ENCODE results near the gene PCNX4.

Gene PCNX4

DNA sequence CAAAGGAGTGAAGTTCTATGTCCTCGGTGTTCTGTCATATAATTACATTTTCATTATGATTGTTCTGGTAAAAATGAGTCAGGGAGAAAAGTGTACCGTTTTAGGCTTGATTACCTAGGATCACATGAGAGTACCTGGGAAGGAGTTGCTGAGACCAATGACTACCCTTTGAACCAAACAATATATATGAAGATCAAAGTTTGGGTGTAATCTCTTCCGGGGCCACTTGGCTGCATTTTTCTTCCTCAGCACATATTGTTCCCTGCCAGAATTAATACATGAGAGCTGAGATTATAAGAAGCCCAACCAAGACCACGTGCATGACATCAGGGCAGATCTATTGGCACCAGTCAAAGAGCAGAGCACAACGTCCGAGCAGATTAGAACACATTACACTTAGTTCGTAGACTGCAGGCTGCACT lies 114.5 kb downstream of the PCNX4 start:
- DNase-seq (ENCODE audit: low read depth, low spot score): no peak

DNA sequence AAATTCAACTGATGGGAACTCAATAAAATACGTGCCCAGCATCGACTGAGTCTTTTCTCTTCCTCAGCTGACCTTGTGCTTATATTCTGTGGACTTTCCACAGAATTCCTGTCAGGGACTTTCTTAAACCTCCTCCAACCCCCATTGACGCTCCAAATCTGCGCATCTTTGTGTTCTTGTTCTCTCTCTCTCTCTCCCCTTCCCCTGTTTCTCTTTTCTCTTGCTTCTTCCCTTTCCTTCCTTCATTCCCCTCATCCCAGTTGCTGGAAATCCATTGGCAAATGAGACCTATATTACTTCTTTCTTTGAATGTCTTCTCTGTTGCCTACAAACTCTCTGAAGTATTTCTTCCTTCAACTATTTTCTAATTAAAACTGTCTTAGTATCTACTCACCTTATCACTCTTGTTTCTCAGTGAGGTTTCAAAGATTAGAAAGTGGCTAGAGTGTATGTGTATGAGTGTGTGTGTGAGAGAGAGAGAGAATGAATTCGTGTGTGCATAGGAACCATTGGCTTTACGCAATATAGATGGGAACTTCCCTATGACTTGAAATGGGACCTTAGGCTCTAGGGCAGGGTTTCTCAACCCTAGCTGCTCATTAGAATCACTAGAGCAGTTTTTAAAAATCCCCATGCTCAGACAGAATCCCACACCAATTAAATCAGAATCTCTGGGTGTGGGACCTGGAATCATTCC lies 115.3 kb downstream of the PCNX4 start:
- no peak for DNase-seq (ENCODE audit: low read depth, low spot score)

DNA sequence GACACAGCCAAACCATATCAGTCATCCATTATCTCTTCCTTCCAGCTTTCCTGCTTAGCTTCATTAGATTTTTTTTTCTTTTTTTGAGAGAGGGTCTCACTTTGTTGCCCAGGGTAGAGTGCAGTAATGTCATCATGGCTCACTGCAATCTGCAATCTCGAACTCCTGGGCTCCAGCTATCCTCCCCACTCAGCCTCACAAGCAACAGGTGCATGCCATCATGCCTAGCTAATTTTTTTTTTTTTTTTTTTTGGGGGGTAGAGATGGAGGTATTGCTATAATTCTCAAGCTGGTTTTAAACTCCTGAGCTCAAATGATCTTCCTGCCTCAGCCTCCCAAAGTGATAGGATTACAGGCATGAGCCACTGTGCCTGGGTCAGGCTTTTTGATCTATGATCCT lies 119.0 kb downstream of the PCNX4 start:
- DNase-seq (ENCODE audit: low read depth, low spot score): no peak

DNA sequence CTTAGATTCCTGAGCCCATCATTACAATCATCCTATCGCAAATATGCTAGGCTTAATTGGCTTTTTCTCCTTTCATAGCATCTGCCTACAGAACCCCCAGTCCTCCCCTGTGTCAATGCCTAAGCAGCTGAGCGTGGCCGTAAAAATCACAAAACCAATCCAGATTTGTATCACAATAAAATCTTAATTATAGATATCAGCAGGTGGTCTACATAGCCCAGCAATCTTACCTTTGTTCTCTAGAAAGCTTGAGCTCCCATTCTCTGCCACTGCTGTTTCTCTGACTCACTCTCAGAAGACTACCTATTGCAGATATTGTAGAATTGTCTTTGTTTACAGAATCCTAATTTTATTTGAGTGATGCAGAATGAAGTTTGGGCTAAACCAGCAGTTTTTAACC lies 119.4 kb downstream of the PCNX4 start:
- no peak for DNase-seq (ENCODE audit: low read depth, low spot score)

DNA sequence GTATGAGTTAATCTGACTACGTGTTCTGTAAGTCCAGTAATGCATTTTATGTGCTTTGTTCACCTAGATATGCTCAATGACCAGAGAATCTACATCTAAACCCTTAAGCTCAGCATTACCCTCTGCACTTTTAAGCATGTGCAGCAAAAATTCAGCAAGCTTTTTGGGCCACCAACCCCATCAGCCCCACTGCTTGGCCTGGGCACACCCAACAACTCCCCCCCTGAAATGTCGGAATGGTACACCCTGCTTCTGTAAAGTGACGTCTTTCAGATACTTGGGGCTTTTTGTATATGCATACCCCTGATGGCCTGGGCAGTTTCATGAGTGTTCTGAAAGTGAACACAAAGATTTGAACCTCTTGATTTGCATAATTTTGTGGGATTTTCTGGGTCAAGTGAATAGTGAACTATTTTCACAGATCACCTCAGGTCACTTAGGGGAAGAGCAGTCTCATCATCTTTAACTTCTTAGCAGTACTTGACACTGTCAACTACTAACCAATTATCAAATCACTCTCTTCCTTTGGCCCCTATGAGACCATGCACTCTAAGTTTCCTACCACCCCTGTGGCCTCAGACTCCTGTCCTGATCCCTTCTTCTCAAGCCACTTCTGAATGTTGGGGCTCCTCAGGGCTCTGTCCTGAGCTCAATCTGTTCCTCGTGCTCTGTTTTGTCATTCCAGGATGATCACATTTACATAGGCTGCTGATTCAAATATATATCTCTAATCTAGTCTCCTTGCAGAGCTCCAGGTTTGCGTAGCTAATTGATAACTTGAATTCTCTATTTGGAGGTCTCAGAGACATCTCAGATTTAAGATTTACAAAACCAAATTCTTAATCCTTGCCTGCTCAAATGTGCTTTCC lies 121.0 kb downstream of the PCNX4 start:
- DNase-seq (ENCODE audit: low read depth, low spot score): no peak

DNA sequence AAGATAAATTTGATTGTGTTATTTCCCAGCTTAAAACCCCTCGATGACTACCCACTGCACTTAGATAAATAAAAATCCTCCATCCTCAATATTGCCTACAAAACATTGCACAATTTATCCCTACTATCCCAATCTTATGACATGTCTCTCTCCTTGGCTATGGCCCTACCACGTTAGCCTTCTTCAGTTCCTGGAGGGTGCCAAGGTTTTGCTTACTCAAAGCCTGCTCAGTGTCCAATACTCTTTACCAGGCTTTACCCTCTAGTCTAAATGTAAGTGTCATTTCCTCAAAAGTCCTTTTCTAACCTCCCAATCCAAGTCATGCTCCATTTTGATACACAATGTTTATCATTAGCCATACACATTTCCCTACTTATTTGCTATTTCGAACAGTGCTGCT lies 122.3 kb downstream of the PCNX4 start:
- DNase-seq (ENCODE audit: low read depth, low spot score): no peak

DNA sequence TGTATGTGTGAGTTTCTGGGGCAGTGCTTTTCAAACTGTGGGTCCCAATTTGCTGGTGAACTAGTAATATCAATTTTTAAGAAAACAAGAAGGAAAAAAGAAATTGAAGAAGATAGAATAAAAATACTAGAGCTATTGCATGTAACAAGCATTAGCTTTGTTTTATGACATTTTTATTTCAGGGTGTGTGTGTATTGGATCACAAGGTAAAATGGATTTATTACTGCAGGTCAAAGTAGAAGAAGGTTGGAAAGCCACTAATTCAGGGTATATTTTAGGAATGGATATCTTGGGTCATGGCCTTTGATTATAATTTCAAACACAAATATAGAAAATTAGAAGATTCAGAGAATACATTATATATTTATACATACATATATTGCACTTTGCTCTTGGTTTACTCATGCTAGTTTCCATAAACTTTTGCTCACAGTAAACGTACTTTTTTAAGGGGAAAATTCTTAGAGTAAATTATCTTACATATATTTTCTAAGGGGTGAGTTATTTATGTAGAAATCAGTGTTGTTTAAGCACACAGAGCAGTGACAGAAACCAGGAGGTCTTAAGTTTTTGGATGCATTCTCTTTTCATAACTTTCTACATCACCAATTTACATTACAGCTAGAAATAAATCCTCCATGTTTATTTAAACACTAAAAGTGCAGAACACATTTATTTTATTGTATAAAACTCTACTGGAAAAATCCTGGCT lies 122.8 kb downstream of the PCNX4 start:
- no peak for DNase-seq (ENCODE audit: low read depth, low spot score)

DNA sequence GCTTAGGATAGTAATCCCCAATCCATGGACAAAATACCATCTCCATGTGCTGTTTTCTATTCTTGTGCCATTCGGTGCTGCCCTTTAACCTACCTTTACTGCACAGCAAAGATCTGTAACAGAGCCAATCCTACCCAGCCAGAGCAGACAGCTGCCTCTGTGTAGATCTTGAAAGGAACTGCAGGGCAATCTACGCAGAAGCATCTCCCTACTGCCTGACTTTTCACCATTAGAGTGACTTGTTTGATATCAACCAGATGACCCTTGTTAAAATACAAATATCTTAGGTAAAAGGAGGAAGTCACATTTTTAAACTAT lies 123.4 kb downstream of the PCNX4 start:
- no peak for DNase-seq (ENCODE audit: low read depth, low spot score)

DNA sequence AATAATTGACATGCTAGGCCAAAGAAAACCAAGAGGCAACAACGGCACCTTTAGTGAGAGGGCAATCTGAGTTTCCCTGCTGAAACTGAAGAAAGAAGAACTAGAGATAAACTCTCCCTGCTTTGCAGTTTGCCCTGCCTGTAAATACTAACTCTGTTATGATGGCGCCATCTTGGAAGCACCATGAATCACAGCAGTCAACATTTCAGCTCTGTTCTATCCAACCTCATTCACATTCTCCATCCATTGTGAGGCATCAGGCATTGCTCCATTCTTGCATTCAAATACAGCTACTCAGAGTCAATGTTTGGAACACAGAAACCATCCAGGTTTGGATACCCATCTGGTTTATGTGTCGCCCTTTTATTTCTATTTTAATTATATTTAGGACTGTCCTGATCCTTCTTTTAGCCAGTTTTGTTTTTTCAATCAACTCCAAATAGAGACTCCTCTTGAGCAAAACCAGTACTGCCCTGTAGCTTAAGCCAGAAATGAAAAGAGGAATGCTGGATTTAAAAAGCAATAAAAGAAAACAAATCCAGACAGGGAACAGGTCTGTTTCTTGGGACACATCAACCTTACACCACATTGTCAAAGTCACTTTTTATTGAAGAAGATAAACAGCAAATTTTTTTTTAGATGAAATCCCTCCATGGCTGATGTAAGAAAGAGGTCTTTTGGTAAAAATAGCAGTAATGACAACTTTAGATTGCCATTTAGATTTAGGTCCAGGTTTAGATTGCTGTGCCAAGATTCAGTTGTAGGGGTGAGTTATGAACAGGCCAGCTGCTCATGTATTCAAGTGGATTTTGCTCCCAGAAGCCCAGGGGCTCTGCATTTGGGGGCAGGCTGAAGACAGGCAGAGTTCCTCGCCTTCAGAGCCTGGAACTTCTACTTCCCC lies 124.0 kb downstream of the PCNX4 start:
- DNase-seq (ENCODE audit: low read depth, low spot score): no peak

DNA sequence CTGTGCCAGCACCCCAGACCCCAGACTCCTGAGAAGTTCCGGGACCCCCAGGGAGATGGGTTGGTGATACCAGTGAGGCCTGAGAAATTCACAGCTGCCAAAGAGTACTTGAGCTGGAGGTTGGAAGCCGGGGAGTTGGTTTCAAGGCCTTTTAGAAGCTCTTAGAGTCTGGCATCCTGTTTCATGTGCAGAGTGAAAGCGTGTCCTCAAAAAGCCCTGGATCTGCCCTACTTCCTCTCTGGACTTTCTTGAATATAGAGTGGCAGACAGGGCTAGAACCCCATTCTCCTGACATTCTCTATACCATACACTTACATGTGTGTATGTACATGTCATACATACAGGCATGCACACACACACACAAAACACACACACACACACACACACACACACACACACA lies 126.0 kb downstream of the PCNX4 start:
- no peak for DNase-seq (ENCODE audit: low read depth, low spot score)
